ENCODE data around the gene MYOG. TPM values are rescaled to one million over a fixed set of nuclear protein-coding genes. Genes with fewer than 3 reads are reported as not detected.

Gene MYOG
- total RNA-seq, 2 donors from 2014 or later = not detected

- H3K27me3 Mint-ChIP-seq (ENCODE audit: insufficient read depth) = peaks cover 17% of the 10 kb centered on the region
- Histone ChIP-seq H3K9ac (ENCODE audit: extremely low read depth, low read length, poor library complexity, severe bottlenecking) (no peak overlapping the region), H3K4me1 (ENCODE audit: control insufficient read depth, insufficient read depth, low read length) (peaks cover 5% of the 10 kb centered on the region), H3K9me3 (ENCODE audit: control insufficient read depth, low read length) (peaks cover 15% of the 10 kb centered on the region), H3K4me3 (ENCODE audit: low read length) (no peak overlapping the region), H3K36me3 (ENCODE audit: control insufficient read depth, insufficient read depth, low read length) (no peaks in the 10 kb centered on the region), H3K27ac (ENCODE audit: low read depth, low read length) (no peak overlapping the region), H3K27me3 (ENCODE audit: control insufficient read depth, insufficient read depth, low read length, poor library complexity, severe bottlenecking) (peaks cover 7% of the 10 kb centered on the region)
- H3K4me1 Mint-ChIP-seq = no peaks in the 10 kb centered on the region
- DNase-seq = no peak
- H3K9me3 Mint-ChIP-seq = peaks cover 7% of the 10 kb centered on the region
- no peaks in the 10 kb centered on the region for H3K36me3 Mint-ChIP-seq (ENCODE audit: low read depth)
- no peak overlapping the region for H3K27ac Mint-ChIP-seq
- 95 to 98% methylated on average over 4 to 6 of the region's 6 CpGs for WGBS, 2 experiments (ENCODE audit: insufficient coverage in 1 of 2, insufficient read length in 1 of 2)
- TF ChIP-seq CTCF (conservative IDR thresholded peaks at IDR 0.05) = no peak
- no peak overlapping the region for H3K4me3 Mint-ChIP-seq
Measured at GRCh38 chr1:203103829-203104495, 18.1 kb upstream of the MYOG start.

GRCh38 chr1:203103216-203103615 is 17.4 kb upstream of the MYOG start:
- no peak overlapping the region for H3K4me3 ChIP-seq (ENCODE audit: low read length)
- no peak for TF ChIP-seq CTCF (conservative IDR thresholded peaks at IDR 0.05)
- no peaks in the 10 kb centered on the region for H3K4me1 Mint-ChIP-seq
- 87 to 100% methylated on average over 1 to 4 of the region's 4 CpGs for WGBS, 2 experiments (ENCODE audit: insufficient coverage in 1 of 2, insufficient read length in 1 of 2)
- H3K36me3 Mint-ChIP-seq (ENCODE audit: low read depth) = no peaks in the 10 kb centered on the region
- peaks cover 10% of the 10 kb centered on the region for H3K27me3 Mint-ChIP-seq (ENCODE audit: insufficient read depth)
- peaks cover 5% of the 10 kb centered on the region for H3K4me1 ChIP-seq (ENCODE audit: control insufficient read depth, insufficient read depth, low read length)
- peaks cover 7% of the 10 kb centered on the region for H3K27me3 ChIP-seq (ENCODE audit: control insufficient read depth, insufficient read depth, low read length, poor library complexity, severe bottlenecking)
- H3K27ac Mint-ChIP-seq = no peak overlapping the region
- H3K9ac ChIP-seq (ENCODE audit: extremely low read depth, low read length, poor library complexity, severe bottlenecking) = no peak overlapping the region
- H3K9me3 ChIP-seq (ENCODE audit: control insufficient read depth, low read length) = peaks cover 15% of the 10 kb centered on the region
- H3K9me3 Mint-ChIP-seq = peaks cover 7% of the 10 kb centered on the region
- peak; percentile 26 for DNase-seq
- no peaks in the 10 kb centered on the region for H3K36me3 ChIP-seq (ENCODE audit: control insufficient read depth, insufficient read depth, low read length)
- H3K4me3 Mint-ChIP-seq = no peak overlapping the region
- no peak overlapping the region for H3K27ac ChIP-seq (ENCODE audit: low read depth, low read length)

- Histone ChIP-seq H3K27me3 (ENCODE audit: control insufficient read depth, insufficient read depth, low read length, poor library complexity, severe bottlenecking) (no peaks in the 10 kb centered on the region), H3K4me3 (ENCODE audit: low read length) (no peak overlapping the region), H3K36me3 (ENCODE audit: control insufficient read depth, insufficient read depth, low read length) (no peaks in the 10 kb centered on the region), H3K27ac (ENCODE audit: low read depth, low read length) (no peak overlapping the region), H3K9ac (ENCODE audit: extremely low read depth, low read length, poor library complexity, severe bottlenecking) (no peak overlapping the region), H3K9me3 (ENCODE audit: control insufficient read depth, low read length) (peaks cover 21% of the 10 kb centered on the region), H3K4me1 (ENCODE audit: control insufficient read depth, insufficient read depth, low read length) (peaks cover 5% of the 10 kb centered on the region)
- TF ChIP-seq CTCF (conservative IDR thresholded peaks at IDR 0.05) = no peak
- Mint-ChIP-seq H3K27me3 (ENCODE audit: insufficient read depth) (peaks cover 3% of the 10 kb centered on the region), H3K4me3 (no peak overlapping the region), H3K4me1 (no peaks in the 10 kb centered on the region), H3K36me3 (ENCODE audit: low read depth) (no peaks in the 10 kb centered on the region), H3K9me3 (peaks cover 13% of the 10 kb centered on the region), H3K27ac (no peak overlapping the region)
- DNase-seq = peak; percentile 32
- WGBS, 2 experiments (ENCODE audit: insufficient coverage in 1 of 2, insufficient read length in 1 of 2) = 89 to 92% methylated on average over 6 of the region's 6 CpGs
Measured at GRCh38 chr1:203101813-203102634, 16.2 kb upstream of the MYOG start.

Data from endodermal cell (in vitro differentiated cells).